Neuronal stem cell (in vitro differentiated cells): Measurements from ENCODE around the gene MTCP1.

ENCODE experiments used
- DNase-seq: peaks from one replicate; pipeline ENCODE4 v3.0.0-alpha.2; 2013; ENCODE audit warnings: low spot score
- H2AFZ ChIP-seq: one replicate; pipeline ENCODE4 v1.6.1; 2013; ENCODE audit warnings: mild to moderate bottlenecking, low read length, inconsistent platforms
- H2AK5ac ChIP-seq: 2 replicates; pipeline ENCODE4 v1.6.1; 2013; ENCODE audit warnings: low read depth, mild to moderate bottlenecking, inconsistent platforms, low read length, moderate library complexity, mixed read lengths
- H2BK120ac ChIP-seq: 2 replicates; pipeline ENCODE4 v1.6.1; 2013; ENCODE audit warnings: low read depth, mild to moderate bottlenecking, inconsistent platforms, low read length, moderate library complexity, mixed read lengths
- H2BK12ac ChIP-seq: one replicate; pipeline ENCODE4 v1.6.1; 2013; ENCODE audit warnings: low read length, inconsistent platforms
- H2BK15ac ChIP-seq: 2 replicates; pipeline ENCODE4 v1.6.1; 2013; ENCODE audit warnings: mild to moderate bottlenecking, low read length, inconsistent platforms, mixed read lengths
- H2BK5ac ChIP-seq: one replicate; pipeline ENCODE4 v1.6.1; 2013; ENCODE audit warnings: inconsistent platforms, mild to moderate bottlenecking, low read length, moderate library complexity
- H3K14ac ChIP-seq: one replicate; pipeline ENCODE4 v1.6.1; 2013; ENCODE audit warnings: low read length, inconsistent platforms
- H3K18ac ChIP-seq: 2 replicates; pipeline ENCODE4 v1.6.1; 2013; ENCODE audit warnings: low read length, inconsistent platforms
- H3K23ac ChIP-seq: 2 replicates; pipeline ENCODE4 v1.6.1; 2013; ENCODE audit warnings: low read depth, mild to moderate bottlenecking, mixed read lengths, low read length, inconsistent platforms; ENCODE audit not compliant: poor library complexity
- H3K27ac ChIP-seq: replicated peaks from 3 replicates; pipeline ENCODE4 v1.5.1; 2013; ENCODE audit warnings: low read length, inconsistent platforms
- H3K27me3 ChIP-seq, 3 experiments: 2 replicates each; pipeline ENCODE4 v1.6.1; 2013; ENCODE audit warnings: low read length in 3 of 3, mild to moderate bottlenecking in 2 of 3, inconsistent platforms in 1 of 3, low read depth in 1 of 3, mixed read lengths in 1 of 3, moderate library complexity in 1 of 3; ENCODE audit not compliant: control insufficient read depth in 3 of 3, insufficient read depth in 3 of 3
- H3K36me3 ChIP-seq, 2 donors: replicated peaks in 1 of 2; 2 replicates each; pipeline ENCODE4 v1.6.1; 2013; ENCODE audit warnings: low read length in 2 of 2; ENCODE audit not compliant: control insufficient read depth in 2 of 2, insufficient read depth in 2 of 2
- H3K4ac ChIP-seq: 2 replicates; pipeline ENCODE4 v1.6.1; 2013; ENCODE audit warnings: inconsistent platforms, mild to moderate bottlenecking, low read length, moderate library complexity
- H3K4me1 ChIP-seq, 2 donors: 1 replicate in 1 of 2; 2 replicates in 1 of 2; pipeline ENCODE4 v1.6.1; 2013; ENCODE audit warnings: low read length in 2 of 2, low read depth in 1 of 2; ENCODE audit not compliant: control insufficient read depth in 2 of 2, insufficient read depth in 1 of 2
- H3K4me2 ChIP-seq: one replicate; pipeline ENCODE4 v1.6.1; 2013; ENCODE audit warnings: mild to moderate bottlenecking, low read length, inconsistent platforms; ENCODE audit not compliant: insufficient read depth, poor library complexity, severe bottlenecking
- H3K4me3 ChIP-seq, 2 donors: 2 replicates each; pipeline ENCODE4 v1.5.1; 2013; ENCODE audit warnings: low read length in 2 of 2, mild to moderate bottlenecking in 2 of 2, inconsistent platforms in 1 of 2, moderate library complexity in 1 of 2
- H3K79me1 ChIP-seq: one replicate; pipeline ENCODE4 v1.6.1; 2013; ENCODE audit warnings: low read depth, mild to moderate bottlenecking, inconsistent platforms, low read length, moderate library complexity
- H3K9ac ChIP-seq: one replicate; pipeline ENCODE4 v1.6.1; 2013; ENCODE audit warnings: mild to moderate bottlenecking, low read depth, low read length, inconsistent platforms; ENCODE audit not compliant: poor library complexity
- H3K9me3 ChIP-seq, 2 donors: replicated peaks in 1 of 2; 2 replicates each; pipeline versions ENCODE3 to v1.6.1; 2013; ENCODE audit warnings: low read length in 2 of 2, mild to moderate bottlenecking in 2 of 2, inconsistent platforms in 1 of 2, low read depth in 1 of 2, mixed read lengths in 1 of 2, moderate library complexity in 1 of 2; ENCODE audit not compliant: control insufficient read depth in 2 of 2, insufficient read depth in 1 of 2
- H4K8ac ChIP-seq: one replicate; pipeline ENCODE4 v1.6.1; 2013; ENCODE audit warnings: low read depth, mild to moderate bottlenecking, inconsistent platforms, low read length, moderate library complexity
- H4K91ac ChIP-seq: one replicate; pipeline ENCODE4 v1.6.1; 2013; ENCODE audit warnings: low read length, low read depth, mild to moderate bottlenecking, inconsistent platforms; ENCODE audit not compliant: poor library complexity
- WGBS, 2 donors: extraction: QIAGEN DNeasy Blood & Tissue Kit; methylation state at CpG; one replicate each; pipeline ENCODE4 v1.1.7; 2013; ENCODE audit warnings: missing lambda C conversion rate in 2 of 2, mixed read lengths in 1 of 2; ENCODE audit not compliant: insufficient read length in 2 of 2, insufficient replicate concordance in 1 of 2; ENCODE audit errors: extremely low coverage in 2 of 2; 5-methylcytosine and 5-hydroxymethylcytosine counted together

MTCP1 gene

DNA sequence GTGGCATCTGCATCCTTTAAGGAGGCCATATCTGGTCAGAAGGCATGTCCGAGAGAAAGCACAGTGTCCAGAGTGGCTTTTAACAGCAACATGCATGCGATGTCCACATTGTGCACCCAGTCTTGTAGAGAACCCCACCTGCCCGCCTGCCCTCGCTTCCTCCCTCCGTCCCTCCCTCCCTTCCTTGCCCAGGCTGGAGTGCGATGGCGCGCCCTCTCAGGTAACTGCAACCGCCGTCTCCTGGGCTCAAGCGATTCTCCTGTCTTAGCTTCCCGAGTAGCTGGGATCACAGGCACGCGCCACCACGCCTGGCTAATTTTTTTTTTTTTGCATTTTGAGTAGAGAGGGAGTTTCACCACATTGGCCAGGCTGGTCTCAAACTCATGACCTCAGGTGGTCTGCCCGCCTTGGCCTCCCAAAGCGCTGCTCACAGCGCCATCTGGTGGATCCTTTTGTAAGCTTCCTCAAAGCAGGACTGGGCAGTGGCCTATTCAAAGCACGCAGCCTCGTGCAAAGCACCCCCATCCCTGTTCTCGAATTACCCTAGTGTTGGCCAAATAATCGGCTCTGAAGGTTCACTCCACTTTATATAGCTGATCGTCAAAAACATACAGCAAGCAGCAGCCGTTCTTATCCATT lies 15.4 kb upstream of the MTCP1 start:
- no peak overlapping the region for H2BK12ac ChIP-seq
- no peak overlapping the region for H2BK5ac ChIP-seq
- H3K4me3 ChIP-seq, result no peak overlapping the region
- no peaks in the 10 kb centered on the region for H3K9me3 ChIP-seq
- H2BK120ac ChIP-seq, result no peak overlapping the region
- no peak overlapping the region for H2BK15ac ChIP-seq
- DNase-seq, result no peak
- peaks cover 7 to 49% of the 10 kb centered on the region in 2 donors for H3K36me3 ChIP-seq
- H3K27me3 ChIP-seq, result no peaks in the 10 kb centered on the region
- H3K4me2 ChIP-seq, result no peak overlapping the region
- H3K79me1 ChIP-seq, result no peaks in the 10 kb centered on the region
- H3K9ac ChIP-seq, result no peak overlapping the region
- H3K4ac ChIP-seq, result no peak overlapping the region
- H3K23ac ChIP-seq, result no peak overlapping the region
- no peak overlapping the region for H2AFZ ChIP-seq
- H3K18ac ChIP-seq, result no peak overlapping the region
- no peak overlapping the region for H3K27ac ChIP-seq
- H4K8ac ChIP-seq, result no peak overlapping the region
- H2AK5ac ChIP-seq, result no peak overlapping the region
- no peaks in the 10 kb centered on the region for H3K4me1 ChIP-seq
- H3K14ac ChIP-seq, result no peak overlapping the region
- H4K91ac ChIP-seq, result no peak overlapping the region
- WGBS, 2 donors, result no CpG with 5 or more reads among the region's 24 CpGs

DNA sequence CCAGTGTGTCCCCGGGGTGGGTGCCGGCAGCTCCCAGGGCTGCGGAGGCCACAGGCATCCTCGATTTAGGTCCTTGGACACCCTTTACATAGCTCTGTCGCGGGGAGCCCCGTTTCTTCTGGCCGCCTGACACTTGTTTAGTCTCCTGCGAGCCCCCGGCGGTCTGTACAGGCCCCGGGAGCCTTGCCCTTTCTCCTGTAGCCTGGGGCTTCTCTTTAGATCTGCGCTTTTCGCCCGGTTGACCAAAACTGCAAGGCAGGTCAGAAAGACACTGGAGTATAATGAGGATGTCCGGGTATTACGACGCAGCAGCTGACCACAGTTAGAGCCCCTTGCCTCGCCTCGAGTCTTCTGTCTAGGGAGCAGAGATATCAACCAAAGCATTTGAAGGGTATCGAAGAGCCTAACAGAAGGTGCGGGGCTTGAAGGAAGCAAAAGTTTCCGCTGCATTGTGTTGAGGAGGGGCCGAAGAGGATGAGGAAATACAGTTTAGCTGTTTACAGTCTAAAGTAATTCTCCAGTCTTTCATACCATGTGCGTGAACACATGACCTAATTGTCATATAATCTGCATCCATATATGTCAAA lies 851 bp upstream of the MTCP1 start:
- H3K9me3 ChIP-seq, result no peaks in the 10 kb centered on the region
- peak overlapping the region; percentile 67 for H3K27ac ChIP-seq
- H2BK120ac ChIP-seq, result no peak overlapping the region
- no peak overlapping the region for H2AK5ac ChIP-seq
- H3K4me2 ChIP-seq, result peak overlapping the region; percentile 45
- H2BK12ac ChIP-seq, result no peak overlapping the region
- no peak overlapping the region for H3K14ac ChIP-seq
- H3K23ac ChIP-seq, result no peak overlapping the region
- peaks cover 0 to 32% of the 10 kb centered on the region in 2 donors for H3K36me3 ChIP-seq
- H3K18ac ChIP-seq, result peak overlapping the region; percentile 31
- H3K9ac ChIP-seq, result peak overlapping the region; percentile 78
- H3K4ac ChIP-seq, result no peak overlapping the region
- no peak for DNase-seq
- no peak overlapping the region for H4K91ac ChIP-seq
- H2BK5ac ChIP-seq, result no peak overlapping the region
- no CpG with 5 or more reads among the region's 25 CpGs for WGBS, 2 donors
- no peak overlapping the region for H2BK15ac ChIP-seq
- H3K27me3 ChIP-seq, result no peaks in the 10 kb centered on the region
- H2AFZ ChIP-seq, result peak overlapping the region; percentile 86
- H3K79me1 ChIP-seq, result no peaks in the 10 kb centered on the region
- H4K8ac ChIP-seq, result no peak overlapping the region
- H3K4me3 ChIP-seq, result peak overlapping the region; percentile 71 to 98
- H3K4me1 ChIP-seq, result peaks cover 1 to 5% of the 10 kb centered on the region in 2 donors

DNA sequence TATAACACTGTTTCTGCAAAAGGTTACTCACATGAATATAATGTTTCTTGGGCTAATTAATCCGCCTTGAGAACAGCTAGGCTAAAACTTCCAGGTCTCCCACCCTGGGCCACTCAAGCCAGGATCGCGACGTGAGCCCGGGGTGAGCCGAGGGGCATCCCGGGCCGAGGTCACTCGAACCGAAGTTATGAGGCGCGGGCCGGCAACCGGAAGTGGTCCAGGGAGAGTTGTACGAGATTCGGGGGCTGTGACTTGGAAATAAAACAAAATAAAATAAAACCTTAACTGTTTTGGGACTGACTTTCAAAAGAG lies 317 bp downstream of the MTCP1 start:
- H3K27ac ChIP-seq, result no peak overlapping the region
- H3K18ac ChIP-seq, result peak overlapping the region; percentile 83
- H3K14ac ChIP-seq, result no peak overlapping the region
- H3K27me3 ChIP-seq, result no peaks in the 10 kb centered on the region
- peak overlapping the region; percentile 79 for H2AFZ ChIP-seq
- DNase-seq, result no peak
- H3K23ac ChIP-seq, result no peak overlapping the region
- no peak overlapping the region for H3K4ac ChIP-seq
- no peak overlapping the region for H2BK12ac ChIP-seq
- H2AK5ac ChIP-seq, result no peak overlapping the region
- WGBS, 2 donors, result no CpG with 5 or more reads among the region's 16 CpGs
- peaks cover 1 to 5% of the 10 kb centered on the region in 2 donors for H3K4me1 ChIP-seq
- H3K36me3 ChIP-seq, result peaks cover 0 to 23% of the 10 kb centered on the region in 2 donors
- H3K4me2 ChIP-seq, result peak overlapping the region; percentile 47
- peak overlapping the region; percentile 54 to 84 for H3K4me3 ChIP-seq
- no peak overlapping the region for H2BK15ac ChIP-seq
- no peak overlapping the region for H3K9ac ChIP-seq
- no peak overlapping the region for H4K91ac ChIP-seq
- no peaks in the 10 kb centered on the region for H3K9me3 ChIP-seq
- no peak overlapping the region for H4K8ac ChIP-seq
- H3K79me1 ChIP-seq, result no peaks in the 10 kb centered on the region
- H2BK120ac ChIP-seq, result no peak overlapping the region
- H2BK5ac ChIP-seq, result no peak overlapping the region

DNA sequence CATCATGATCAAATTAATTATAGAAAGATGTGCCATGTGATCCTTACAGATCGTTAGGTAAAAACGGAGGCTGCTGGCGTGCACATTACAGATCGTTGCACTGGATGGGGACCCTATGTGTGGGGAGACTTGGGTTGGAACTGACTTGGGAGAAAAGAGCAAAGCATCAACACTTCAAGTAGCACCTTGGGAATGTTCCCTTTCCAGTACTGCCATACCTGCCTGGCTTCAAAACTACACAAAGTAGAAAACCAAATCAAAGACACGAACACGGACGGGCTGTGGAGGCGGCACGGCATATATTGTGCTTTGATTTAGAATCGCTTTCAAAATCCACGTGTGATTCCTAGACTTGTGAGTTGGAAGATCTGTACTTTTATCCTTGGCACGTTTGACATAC lies 898 bp downstream of the MTCP1 start:
- no peak overlapping the region for H4K8ac ChIP-seq

More for the DNA sequence above, 898 bp downstream of the MTCP1 start:
- Histone ChIP-seq H2BK120ac (no peak overlapping the region), H3K4me1 (peaks cover 1 to 5% of the 10 kb centered on the region in 2 donors), H2AK5ac (no peak overlapping the region), H3K9ac (no peak overlapping the region), H3K14ac (no peak overlapping the region), H3K36me3 (peaks cover 0 to 21% of the 10 kb centered on the region in 2 donors), H2BK12ac (no peak overlapping the region), H3K27me3 (no peaks in the 10 kb centered on the region), H2AFZ (peak overlapping the region; percentile 79), H3K27ac (no peak overlapping the region), H3K4me3 (peak overlapping the region; percentile 54 to 63), H3K4ac (no peak overlapping the region), H2BK5ac (no peak overlapping the region), H3K9me3 (no peaks in the 10 kb centered on the region), H3K4me2 (peak overlapping the region; percentile 47), H3K23ac (no peak overlapping the region), H3K18ac (no peak overlapping the region), H3K79me1 (no peaks in the 10 kb centered on the region), H2BK15ac (no peak overlapping the region), H4K91ac (no peak overlapping the region)
- WGBS, 2 donors, result no CpG with 5 or more reads among the region's 12 CpGs
- no peak for DNase-seq
